Stimulated activated CD4-positive, alpha-beta T cell treated with anti-CD3 and anti-CD28 coated beads, Interleukin-4, amount 100 ng/mL, for 1 hour (primary cell): Measurements from ENCODE around the gene SECISBP2L.

Source experiments
- DNase-seq: peaks from one replicate; pipeline ENCODE4 v3.0.0-alpha.2; 2020

The SECISBP2L gene

DNA sequence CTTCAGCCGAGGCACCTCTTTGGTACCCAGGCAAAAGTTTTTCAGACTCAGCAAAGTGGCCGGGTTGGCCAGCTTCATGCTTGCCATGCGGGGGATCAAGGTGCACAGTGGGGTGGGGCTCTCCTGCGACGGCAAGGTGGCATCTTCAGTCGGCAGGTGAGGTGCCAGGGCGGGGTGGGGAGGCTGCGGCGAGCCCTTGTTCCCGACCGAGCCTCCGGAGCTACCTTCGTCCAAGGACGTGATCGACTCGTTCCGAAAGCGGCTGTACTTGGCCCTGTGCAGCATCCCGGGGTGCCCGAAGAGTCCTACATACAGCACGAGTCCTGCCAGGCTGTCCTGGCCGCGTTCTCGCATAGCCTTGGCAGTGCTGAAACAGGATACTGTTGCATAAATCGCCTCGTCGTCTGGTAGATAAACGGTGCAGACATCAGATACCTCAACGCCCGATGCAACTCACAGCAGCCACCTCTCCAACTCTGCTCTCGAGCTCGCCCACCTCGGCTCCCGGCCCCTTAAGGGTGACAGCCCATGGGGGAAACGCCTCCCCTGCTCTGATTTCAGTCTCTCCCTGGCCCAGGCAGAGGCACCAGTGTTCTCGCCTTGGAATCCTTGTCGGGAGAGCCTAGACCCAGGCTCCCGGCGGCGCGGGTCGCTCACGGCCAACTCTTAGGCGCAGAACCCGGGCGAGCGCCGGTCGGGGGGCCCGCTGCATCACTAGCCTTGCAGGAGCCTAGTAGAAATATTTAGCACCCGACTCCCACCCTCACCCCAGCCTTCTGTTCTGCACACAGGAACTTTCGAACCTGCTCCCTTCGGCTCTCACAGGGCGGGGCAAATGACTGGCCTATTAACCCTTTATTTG, 83.4 kb downstream of the SECISBP2L start:
- no peak for DNase-seq

DNA sequence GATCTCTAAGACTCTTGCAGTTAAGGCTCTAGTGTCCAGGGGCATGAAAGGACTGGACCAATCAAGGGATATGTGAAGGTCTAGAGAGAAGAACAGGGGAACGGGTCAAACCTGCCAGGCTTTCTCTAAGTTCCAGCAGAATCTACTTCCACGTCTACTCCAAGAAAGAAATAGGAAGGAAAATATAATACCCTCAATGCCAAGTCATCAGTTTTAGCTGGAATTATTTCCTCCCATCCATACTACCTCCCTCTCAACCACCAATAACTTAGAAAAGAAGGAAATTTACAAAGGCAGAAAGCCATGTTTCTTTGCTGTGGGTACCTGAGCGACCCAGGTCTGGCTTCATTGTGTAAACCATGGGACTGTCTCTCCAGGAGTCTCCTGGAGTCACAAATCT, 90.3 kb downstream of the SECISBP2L start:
- no peak for DNase-seq

DNA sequence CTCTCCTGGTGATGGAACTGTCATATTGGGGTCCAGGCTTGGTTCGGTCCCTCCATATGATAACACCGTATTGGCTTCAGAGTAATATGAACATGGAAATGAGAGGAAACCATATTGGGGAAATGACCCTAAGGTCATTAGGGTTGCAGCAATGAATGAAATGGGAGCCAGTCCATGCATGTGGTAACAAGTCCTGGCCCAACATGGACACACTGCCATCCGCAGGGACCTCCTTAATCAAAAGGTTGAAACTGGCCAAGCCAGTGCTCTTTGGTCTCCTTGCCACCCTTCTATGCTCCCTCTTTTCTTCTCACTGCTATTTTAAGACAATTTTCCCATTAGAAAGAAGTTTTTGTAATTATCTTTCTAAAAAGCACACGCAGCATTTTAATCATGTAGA, 90.9 kb downstream of the SECISBP2L start:
- no peak for DNase-seq

DNA sequence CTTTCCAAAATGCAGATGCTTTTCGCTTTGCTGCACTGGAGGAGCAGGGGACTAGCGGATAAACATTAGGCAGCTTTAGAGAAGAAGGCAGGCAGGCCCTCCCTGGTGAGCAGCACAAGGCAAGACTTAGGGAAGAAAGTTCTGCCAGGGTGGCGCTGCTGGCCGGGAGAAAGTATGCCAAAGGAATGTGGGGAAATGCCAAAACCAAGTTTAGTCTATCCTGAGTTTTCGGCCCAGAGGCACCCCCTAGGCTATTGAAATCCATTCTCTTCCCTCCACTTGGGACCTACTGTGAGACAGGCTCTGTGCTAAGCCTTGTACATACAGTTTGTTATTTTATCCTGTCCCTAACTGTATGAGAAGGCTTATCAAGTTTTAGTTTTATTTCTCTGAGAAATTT, 91.7 kb downstream of the SECISBP2L start:
- DNase-seq: no peak

DNA sequence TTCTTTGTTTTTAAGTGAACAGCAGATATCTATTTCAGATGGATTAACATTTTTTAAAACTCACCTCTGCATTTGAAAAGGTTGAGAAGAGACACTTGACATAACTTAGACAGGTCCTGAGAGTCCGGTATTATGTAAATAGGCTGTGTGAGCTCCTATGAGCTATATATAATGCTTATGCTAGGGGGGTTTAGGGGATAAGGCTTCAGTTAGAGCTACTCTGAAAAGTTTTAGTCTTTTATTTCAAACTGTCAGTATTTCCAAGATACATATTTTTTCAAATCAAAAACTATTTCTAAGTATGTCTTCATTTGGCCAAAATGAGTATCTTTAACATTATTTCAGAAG, 99.4 kb downstream of the SECISBP2L start:
- no peak for DNase-seq

DNA sequence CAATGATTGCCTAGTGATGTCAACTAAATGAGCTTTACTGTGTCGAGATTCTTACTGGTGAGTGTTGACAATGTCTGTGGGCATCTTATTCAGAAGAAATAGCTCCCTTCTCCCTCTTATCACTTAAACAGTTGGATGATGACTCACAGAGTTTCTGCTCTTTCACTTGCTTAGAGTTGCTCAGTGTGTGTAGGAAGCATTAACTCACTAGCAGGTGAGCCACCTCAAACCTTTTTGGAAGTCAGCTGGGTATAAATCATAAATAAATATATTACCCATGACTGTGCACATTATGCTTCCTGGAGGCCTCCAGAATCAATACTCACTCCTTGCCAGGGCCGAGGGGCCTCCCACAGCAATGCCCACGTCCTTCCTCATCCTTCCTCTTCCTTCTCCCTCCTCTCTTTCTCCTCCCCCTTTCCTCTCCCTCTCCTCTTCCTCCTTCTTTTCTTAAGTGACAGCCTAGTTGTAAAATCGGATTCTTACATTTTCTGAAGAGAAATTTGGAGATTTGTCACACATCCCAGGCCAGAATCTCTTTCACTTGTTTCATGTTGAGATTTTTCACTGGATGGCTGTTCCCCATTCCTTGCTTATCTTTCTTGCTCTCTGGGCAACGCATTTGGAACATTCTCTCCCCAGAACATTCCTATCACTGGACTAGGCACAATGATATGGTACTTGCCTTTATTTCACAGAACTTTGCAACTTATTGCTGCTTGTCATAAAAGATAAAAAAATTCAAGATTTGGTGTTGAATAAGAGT, 100.0 kb downstream of the SECISBP2L start:
- no peak for DNase-seq

DNA sequence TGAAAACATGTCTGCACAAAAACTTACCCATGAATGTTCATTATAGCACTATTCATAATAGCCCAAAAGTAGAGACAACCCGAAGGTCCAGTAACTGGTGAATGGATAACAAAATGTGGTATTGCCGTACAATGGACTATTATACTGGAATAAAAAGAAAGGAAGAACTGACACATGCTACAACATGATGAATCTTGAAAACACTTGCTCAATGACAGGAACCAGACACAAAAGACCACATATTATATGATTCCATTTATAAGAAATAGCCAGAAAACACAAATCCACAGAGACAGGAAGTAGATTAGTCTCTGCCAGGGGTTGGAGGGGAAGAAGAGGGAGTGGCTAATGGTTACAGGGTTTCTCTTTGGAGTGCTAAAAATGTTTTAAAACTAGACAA, 100.9 kb downstream of the SECISBP2L start:
- no peak for DNase-seq

DNA sequence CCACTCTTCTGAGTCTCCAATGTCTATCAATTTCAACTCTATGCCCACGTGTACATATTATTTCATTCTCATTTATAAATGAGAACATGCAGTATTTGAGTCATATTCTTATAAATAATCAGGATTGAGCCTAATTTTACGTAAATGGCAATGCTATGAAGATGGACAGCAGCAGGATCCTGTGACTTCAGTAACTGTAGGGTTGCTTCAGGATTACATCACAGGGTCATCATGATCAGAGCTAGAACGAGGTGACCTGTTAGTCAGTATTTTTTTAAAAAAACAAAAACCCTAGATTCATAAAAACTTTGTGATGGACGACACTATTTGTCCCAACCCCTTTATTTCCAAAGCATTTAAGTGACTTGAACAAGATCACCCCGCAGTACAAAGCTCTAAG, 104.3 kb downstream of the SECISBP2L start:
- DNase-seq: no peak

DNA sequence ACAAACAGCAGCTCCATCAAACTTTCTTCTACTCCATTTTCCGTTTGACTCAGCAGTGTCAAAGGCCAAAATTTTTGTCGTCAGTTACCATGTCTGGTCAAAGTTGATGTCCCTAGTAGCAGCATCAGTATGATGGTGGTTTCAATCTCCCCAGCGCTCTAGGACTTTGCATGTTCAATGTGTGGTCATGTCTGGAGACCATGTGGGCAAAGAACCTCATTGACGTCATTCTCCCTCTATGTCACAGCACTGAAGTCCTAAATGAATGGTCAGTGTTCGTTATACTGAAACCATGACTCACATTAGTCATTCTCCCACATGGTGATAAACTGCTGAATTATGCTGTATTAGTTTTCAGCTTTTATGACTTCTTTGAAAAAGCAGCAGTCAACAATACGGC, 105.7 kb downstream of the SECISBP2L start:
- no peak for DNase-seq

DNA sequence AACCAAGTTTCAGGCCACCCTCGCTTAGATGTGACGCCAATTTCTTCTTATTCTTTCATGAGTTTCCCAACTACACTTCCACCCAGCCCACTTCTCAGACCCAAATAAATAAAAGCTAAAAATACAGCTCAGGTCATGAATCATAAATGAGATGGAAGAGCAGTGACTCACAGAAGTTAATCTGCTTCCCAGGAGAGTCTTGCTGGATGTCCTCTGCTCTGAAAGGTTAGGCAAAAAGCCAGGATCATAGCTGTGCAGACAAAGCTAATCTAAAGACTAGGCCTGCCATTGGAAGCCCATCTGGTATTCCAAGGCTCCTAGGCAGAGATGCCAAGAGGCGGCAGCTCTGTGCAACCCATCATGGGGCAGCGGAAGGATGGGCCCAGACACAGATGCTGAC, 106.6 kb downstream of the SECISBP2L start:
- no peak for DNase-seq
